IPS DF 6.9 (cell line): ENCODE data around the gene PASK.
A peak's percentile ranks its signal among the peaks of the same experiment; 100 is the strongest.

Experiments
- DNase-seq: peaks from one replicate; pipeline ENCODE4 v3.0.0-alpha.2; 2013; ENCODE audit warnings: low read depth, low spot score
- H3K27ac ChIP-seq: one replicate; pipeline ENCODE4 v1.5.1; 2013; ENCODE audit warnings: low read length, control low read depth
- H3K27me3 ChIP-seq: 2 replicates; pipeline ENCODE4 v1.6.1; 2013; ENCODE audit warnings: mild to moderate bottlenecking, low read length; ENCODE audit not compliant: control insufficient read depth, insufficient read depth
- H3K36me3 ChIP-seq: 2 replicates; pipeline ENCODE4 v1.6.1; 2013; ENCODE audit warnings: low read length; ENCODE audit not compliant: control insufficient read depth, insufficient read depth
- H3K4me1 ChIP-seq: 2 replicates; pipeline ENCODE4 v1.6.1; 2013; ENCODE audit warnings: low read length; ENCODE audit not compliant: control insufficient read depth, insufficient read depth
- H3K4me3 ChIP-seq: 2 replicates; pipeline ENCODE4 v1.5.1; 2013; ENCODE audit warnings: mild to moderate bottlenecking, low read length
- H3K9me3 ChIP-seq: 2 replicates; pipeline ENCODE4 v1.6.1; 2013; ENCODE audit warnings: low read length, inconsistent platforms; ENCODE audit not compliant: control insufficient read depth, insufficient read depth
- WGBS: extraction: QIAGEN DNeasy Blood & Tissue Kit; methylation state at CpG from one replicate; pipeline ENCODE4 v1.1.7; 2013; ENCODE audit warnings: mixed read lengths, missing lambda C conversion rate; ENCODE audit not compliant: insufficient read length, insufficient coverage; 5-methylcytosine and 5-hydroxymethylcytosine counted together

Gene PASK

DNA sequence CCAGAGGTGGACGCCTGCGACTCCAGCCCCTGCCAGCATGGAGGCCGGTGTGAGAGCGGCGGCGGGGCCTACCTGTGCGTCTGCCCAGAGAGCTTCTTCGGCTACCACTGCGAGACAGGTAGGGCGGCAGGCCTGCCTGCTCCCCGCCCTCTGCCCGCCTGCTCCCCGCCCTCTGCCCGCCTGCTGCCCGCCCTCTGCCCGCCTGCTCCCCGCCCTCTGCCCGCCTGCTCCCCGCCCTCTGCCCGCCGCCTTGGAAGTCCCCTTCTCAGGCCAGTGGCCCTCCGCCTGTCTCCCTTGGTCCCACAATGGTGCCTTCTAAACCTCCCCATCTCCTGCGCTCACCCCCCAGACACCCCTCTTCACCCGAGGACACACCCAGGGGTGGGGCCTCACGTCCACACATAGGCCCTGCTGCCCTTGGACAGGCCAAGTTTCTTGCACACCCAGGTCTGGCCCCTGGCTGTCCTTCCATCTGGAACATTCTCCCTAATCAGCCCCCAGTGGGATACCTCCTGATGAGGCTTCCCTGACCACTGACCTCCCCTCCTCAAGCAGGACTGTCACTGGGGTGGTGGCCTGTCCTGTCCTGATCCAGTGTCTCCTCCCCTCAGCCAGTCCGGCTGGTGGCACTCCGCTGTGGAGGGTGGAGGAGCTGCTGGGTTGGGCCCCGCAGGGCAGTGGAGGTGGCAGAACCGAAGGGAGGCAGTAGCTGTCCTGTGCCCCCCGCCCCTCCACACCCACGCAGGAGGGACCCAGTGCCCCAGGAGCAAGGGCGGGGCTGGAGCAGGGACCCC lies 85.1 kb downstream of the PASK start:
- H3K4me1 ChIP-seq: peaks cover 4% of the 10 kb centered on the region; the same call in 1 of the 2 replicates
- H3K36me3 ChIP-seq: no peaks in the 10 kb centered on the region
- H3K9me3 ChIP-seq: no peaks in the 10 kb centered on the region
- H3K4me3 ChIP-seq: 0 out of 2 replicates have a peak overlapping the region, but pooled peaks have one; percentile 5
- no CpG with 5 or more reads among the region's 32 CpGs for WGBS
- H3K27me3 ChIP-seq: no peaks in the 10 kb centered on the region
- no peak overlapping the region for H3K27ac ChIP-seq
- no peak for DNase-seq

DNA sequence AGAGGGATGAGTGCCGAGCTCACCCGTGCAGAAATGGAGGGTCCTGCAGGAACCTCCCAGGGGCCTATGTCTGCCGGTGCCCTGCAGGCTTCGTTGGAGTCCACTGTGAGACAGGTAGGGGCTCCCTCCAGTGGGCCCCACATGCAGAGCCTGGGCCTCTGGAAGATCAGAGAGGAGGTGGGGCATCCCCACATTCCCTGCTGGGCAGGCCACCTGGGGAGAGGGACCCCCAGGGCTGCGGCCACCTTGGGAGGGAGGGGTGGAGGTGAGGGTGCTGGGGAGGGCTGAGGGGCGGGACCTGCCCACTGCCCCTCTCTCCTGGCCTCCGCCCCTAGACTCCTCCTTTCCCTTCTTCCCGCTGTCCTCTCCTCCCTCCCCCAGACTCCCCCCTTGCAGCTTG lies 85.7 kb downstream of the PASK start:
- no peaks in the 10 kb centered on the region for H3K9me3 ChIP-seq
- no CpG with 5 or more reads among the region's 8 CpGs for WGBS
- H3K27ac ChIP-seq: no peak overlapping the region
- no peak for DNase-seq
- H3K4me3 ChIP-seq: 0 out of 2 replicates have a peak overlapping the region, but pooled peaks have one; percentile 5
- no peaks in the 10 kb centered on the region for H3K36me3 ChIP-seq
- H3K27me3 ChIP-seq: no peaks in the 10 kb centered on the region
- H3K4me1 ChIP-seq: peaks cover 4% of the 10 kb centered on the region; the same call in 1 of the 2 replicates

DNA sequence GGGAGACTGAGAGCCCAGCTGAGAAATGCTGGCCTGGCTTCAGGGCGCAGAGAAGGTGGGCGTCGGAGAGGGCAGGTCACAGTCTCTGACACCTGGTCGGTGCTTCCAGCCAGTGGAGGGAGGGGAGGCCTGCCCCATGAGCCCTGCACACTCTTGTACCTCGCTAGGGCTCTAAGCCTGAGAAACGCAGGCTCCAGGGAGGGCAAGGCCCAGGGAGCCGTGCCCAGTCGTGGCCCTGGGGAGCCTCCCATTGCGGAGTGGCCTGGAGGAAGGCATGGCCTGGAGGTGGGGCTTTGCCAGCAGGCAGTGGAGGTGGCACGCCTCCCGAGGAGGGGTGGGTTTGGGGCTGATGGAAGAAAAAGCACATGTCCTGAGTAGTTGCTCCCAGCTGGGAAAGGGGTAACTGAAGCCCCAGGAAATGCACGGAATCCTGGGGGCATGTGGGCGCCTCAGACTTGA lies 86.2 kb downstream of the PASK start:
- DNase-seq: no peak
- H3K4me3 ChIP-seq: no peak overlapping the region
- H3K27me3 ChIP-seq: no peaks in the 10 kb centered on the region
- WGBS: no CpG with 5 or more reads among the region's 13 CpGs
- H3K9me3 ChIP-seq: no peaks in the 10 kb centered on the region
- no peak overlapping the region for H3K27ac ChIP-seq
- peaks cover 4% of the 10 kb centered on the region; the same call in 1 of the 2 replicates for H3K4me1 ChIP-seq
- no peaks in the 10 kb centered on the region for H3K36me3 ChIP-seq

DNA sequence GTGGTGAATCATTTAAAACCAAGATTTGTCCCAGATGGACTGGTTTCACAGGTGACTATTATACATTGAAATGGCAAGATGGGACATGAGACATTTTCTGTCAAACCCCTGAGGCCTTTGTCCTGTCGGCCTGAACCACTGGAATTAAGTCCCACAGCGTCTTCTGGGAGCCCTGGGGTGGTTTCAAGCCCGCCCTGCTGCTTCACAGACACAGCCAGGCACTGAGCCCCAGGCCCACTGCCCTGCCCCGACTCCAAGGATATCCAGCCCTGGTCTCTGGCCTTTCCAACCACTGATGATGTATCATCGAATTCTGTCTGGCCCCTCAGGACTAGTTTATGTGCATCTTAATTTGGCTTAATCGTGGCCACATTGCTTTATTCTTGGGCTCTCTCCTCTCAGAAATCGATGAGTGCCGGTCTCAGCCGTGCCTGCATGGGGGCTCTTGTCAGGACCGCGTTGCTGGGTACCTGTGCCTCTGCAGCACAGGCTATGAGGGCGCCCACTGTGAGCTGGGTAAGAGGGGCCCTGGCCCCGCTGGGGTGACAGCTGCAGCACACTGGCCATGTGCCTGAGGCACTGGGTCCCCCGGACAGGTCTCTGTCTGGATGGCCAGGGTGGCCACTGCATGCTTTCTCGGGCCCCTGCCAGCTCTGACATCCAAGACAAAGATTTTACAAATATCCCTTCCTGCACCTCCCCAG lies 86.7 kb downstream of the PASK start:
- H3K27me3 ChIP-seq: no peaks in the 10 kb centered on the region
- no CpG with 5 or more reads among the region's 15 CpGs for WGBS
- no peaks in the 10 kb centered on the region for H3K36me3 ChIP-seq
- H3K27ac ChIP-seq: no peak overlapping the region
- DNase-seq: no peak
- H3K4me1 ChIP-seq: peaks cover 4% of the 10 kb centered on the region; the same call in 1 of the 2 replicates
- H3K9me3 ChIP-seq: no peaks in the 10 kb centered on the region
- H3K4me3 ChIP-seq: no peak overlapping the region

DNA sequence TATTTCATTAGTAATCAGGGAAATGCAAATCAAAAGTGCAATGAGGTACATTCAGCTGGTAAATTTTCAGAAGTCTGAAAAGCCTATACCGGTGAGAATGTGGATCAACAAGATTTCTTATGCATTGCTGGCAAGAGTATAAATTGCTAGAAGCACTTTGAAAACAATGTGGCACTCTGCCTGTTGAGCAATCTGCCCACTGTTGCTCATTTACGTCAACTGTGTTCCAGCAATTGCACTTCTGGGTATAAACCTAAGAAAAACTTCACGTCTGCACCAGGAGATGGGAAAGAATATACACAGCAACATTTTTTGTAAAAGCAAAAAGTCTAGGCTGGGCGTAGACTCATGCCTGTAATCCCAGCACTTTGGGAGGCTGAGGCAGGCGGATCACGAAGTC lies 88.0 kb downstream of the PASK start:
- H3K36me3 ChIP-seq: no peaks in the 10 kb centered on the region
- no peaks in the 10 kb centered on the region for H3K27me3 ChIP-seq
- H3K4me1 ChIP-seq: peaks cover 4% of the 10 kb centered on the region; the same call in 1 of the 2 replicates
- no peak overlapping the region for H3K4me3 ChIP-seq
- H3K9me3 ChIP-seq: no peaks in the 10 kb centered on the region
- WGBS: no CpG with 5 or more reads among the region's 6 CpGs
- no peak for DNase-seq
- H3K27ac ChIP-seq: no peak overlapping the region
